CD4-positive, alpha-beta T cell treated with Interleukin-10 for 1 hour (primary cell): ENCODE data around the gene NLRP1.

ENCODE experiments used
- DNase-seq: peaks from one replicate; pipeline ENCODE4 v3.0.0-alpha.2; 2020

NLRP1 gene

GRCh38 chr17:5511401-5512225 lies 72.7 kb downstream of the NLRP1 start:
- no peak for DNase-seq

GRCh38 chr17:5510771-5511170 lies 73.5 kb downstream of the NLRP1 start:
- DNase-seq, result no peak

GRCh38 chr17:5509482-5509881 lies 74.8 kb downstream of the NLRP1 start:
- DNase-seq, result no peak

GRCh38 chr17:5508810-5509209 lies 75.5 kb downstream of the NLRP1 start:
- DNase-seq, result no peak

- DNase-seq, result no peak
Observed at GRCh38 chr17:5506307-5506706, 78.0 kb downstream of the NLRP1 start.

- no peak for DNase-seq
Observed at GRCh38 chr17:5502552-5502951, 81.8 kb downstream of the NLRP1 start.

- no peak for DNase-seq
Observed at GRCh38 chr17:5501685-5502084, 82.6 kb downstream of the NLRP1 start.

GRCh38 chr17:5500589-5501391 lies 83.5 kb downstream of the NLRP1 start:
- peak; percentile 86 for DNase-seq

GRCh38 chr17:5500247-5500588 lies 84.1 kb downstream of the NLRP1 start:
- DNase-seq, result no peak

GRCh38 chr17:5499476-5500231 lies 84.7 kb downstream of the NLRP1 start:
- no peak for DNase-seq

GRCh38 chr17:5492970-5493369 lies 91.3 kb downstream of the NLRP1 start:
- DNase-seq, result no peak

- no peak for DNase-seq
Observed at GRCh38 chr17:5488752-5489151, 95.6 kb downstream of the NLRP1 start.

- DNase-seq, result peak; percentile 98
Observed at GRCh38 chr17:5486206-5487124, 97.8 kb downstream of the NLRP1 start, which contains the start of gene MIS12. Gene MIS12, plus strand, starts transcription at chr17:5486566. Its CDS starts 2,297 bp downstream, at chr17:5488863.

GRCh38 chr17:5485270-5486205 lies 98.8 kb downstream of the NLRP1 start, which contains the start of gene DERL2:
Gene DERL2, minus strand, starts transcription at chr17:5486178. Its CDS starts 17 bp downstream, at chr17:5486161.
- no peak for DNase-seq

GRCh38 chr17:5481451-5481850 lies 102.9 kb downstream of the NLRP1 start:
- DNase-seq, result no peak

GRCh38 chr17:5480962-5481361 lies 103.3 kb downstream of the NLRP1 start:
- no peak for DNase-seq

GRCh38 chr17:5478992-5479391 lies 105.3 kb downstream of the NLRP1 start:
- DNase-seq, result no peak

- no peak for DNase-seq
Observed at GRCh38 chr17:5473906-5474305, 110.4 kb downstream of the NLRP1 start.

GRCh38 chr17:5472511-5472910 lies 111.8 kb downstream of the NLRP1 start:
- no peak for DNase-seq

- DNase-seq, result no peak
Observed at GRCh38 chr17:5468075-5468473, 116.2 kb downstream of the NLRP1 start.

- DNase-seq, result no peak
Observed at GRCh38 chr17:5467416-5467815, 116.9 kb downstream of the NLRP1 start.
